Stimulated activated CD4-positive, alpha-beta T cell treated with anti-CD3 and anti-CD28 coated beads, TNF-alpha, amount 100 ng/mL, for 24 hours (primary cell): ENCODE measurements around the gene CUL1.
"Not testable (repeated sequence)": the region's sequence is repeated elsewhere in the genome, so short reads cannot be mapped to it uniquely, and the experiment has no call there.

Source experiments
- DNase-seq, 3 experiments: peaks; one replicate each; pipeline ENCODE4 v3.0.0-alpha.2; 2020; ENCODE audit warnings: low read depth in 3 of 3

CUL1 gene

DNA sequence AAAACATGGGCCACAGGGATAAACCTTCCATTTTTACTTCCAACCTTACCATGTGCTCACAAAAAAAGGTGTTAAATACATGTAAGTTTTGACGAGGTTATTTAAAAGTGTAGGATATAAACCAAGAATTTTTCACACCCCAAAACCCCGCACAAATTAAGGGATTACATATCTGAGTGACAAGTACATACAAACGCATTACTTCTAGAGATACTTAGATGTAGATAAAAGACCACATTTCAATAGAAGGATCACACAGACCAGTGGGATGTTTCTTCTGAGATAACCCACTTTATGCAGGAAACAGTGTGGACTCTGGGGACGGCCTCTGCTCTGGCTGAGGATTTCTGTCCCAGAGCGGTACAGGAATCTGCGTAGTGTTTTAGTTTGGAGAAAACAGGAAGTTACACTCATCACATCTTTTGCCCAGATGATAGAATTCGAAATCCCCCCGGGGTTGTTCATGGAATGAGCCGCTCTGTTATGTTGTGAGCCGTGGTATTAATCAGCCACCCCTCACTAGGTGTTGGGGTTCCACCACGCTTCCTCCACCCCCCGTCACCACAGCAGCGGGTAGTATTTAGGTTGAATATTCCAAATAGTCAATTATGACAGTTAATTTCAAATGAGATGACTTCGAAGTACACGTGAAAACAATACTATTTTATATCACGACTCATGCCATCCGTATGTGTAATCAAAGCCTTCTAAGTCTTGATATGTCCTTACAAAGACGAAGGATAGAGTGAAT lies 1.3 kb upstream of the CUL1 start:
- peak; percentile 35 to 67 (median 48) for DNase-seq

DNA sequence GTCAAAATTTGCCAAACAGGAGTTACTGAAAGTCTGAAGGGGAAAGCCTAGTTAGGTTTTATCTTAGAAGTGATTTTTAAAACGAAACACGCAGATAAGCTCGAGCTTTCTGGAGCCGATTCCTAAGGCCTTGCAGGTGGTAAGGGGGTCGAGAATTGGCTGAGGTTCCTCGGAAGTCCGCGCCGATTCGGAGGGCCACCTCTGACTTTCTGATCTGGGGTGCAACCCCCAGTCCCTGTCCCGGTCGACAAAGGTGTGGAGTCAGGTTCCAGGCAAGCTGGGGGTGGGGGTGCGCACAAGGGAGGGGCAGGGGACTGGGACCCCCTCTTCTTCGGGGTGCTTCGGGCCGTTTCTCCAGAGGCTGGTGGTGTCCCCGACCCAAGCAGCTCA lies 701 bp upstream of the CUL1 start:
- no peak for DNase-seq

DNA sequence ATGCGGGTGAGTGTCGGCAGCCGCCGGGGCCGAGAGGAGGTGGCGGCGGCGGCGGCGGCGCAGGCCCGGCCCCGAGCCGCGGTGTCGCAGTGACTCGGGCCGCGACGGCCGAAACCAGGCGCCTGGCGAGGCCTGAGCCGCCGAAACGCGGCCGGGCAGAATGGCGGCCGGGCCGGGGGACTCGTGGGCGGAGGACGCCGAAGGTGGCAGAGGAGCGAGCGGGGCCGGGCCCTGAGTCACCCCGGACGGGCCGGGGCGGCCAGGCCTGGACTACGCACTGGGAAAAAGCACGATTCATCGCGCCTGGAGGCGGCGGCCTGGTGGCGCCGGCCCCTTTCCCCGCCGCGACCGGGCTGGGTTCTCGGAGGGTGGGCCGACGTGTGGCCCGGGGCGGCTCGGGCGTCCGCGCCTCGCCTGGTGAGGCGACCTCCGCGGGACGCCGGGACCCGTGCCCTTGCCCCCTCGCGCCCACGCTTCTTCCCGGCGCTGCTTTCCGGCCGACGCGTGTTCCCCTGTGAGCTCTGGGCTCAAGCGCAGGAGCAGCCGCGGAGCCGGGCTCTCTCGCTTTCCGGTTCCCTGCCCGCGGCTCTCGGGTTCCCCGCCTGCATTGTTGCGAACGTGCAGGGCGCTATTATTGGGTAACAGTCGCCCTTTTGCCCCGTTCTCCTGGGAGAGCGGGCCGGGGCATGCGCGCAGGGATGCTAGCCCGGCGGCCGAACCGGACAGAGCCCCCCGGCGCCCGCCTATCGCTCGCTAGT lies 500 bp downstream of the CUL1 start:
- DNase-seq: peak; percentile 24 to 60 (median 31)

DNA sequence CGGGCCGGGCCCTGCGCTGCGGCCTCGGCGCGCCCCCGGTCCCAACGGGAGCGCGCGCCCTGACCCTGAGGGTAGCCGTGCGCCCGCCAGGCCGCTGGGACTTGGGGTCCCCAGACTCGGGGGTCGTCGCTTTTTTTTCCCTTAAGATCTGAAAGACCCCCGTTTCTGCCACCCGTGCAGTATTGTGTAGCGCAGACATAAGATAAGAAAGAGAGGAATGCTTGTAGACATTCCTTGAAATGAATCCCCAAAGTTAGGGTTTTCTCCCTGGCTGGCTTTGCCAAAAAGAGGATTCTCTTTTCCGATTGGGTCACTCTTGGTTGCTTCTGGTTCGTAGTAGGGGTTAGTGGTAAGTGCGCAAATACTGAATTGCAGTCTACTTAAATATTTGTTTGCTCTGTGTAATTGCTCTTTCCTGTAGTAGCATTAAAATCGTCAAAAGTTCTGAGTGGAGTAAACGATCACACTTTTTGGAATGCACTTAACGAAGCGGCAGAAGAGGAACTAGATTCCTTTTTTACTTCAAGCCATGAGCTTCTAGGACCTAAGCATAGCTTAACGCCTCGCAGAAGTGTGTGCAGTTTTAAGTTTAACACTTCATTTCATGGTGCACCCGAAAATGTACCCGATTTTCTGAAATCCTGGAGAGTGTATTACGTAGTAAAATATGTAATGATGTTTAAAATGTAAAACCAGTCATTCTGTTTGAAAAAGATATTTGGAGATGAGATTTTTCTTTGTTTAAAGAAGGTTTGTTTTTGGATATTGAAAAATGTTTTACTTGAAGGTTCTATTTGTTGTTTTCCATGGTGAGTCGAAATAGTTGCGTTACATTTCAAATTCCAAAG lies 1.3 kb downstream of the CUL1 start:
- DNase-seq: peak in 1 of 3 experiments; percentile 6

DNA sequence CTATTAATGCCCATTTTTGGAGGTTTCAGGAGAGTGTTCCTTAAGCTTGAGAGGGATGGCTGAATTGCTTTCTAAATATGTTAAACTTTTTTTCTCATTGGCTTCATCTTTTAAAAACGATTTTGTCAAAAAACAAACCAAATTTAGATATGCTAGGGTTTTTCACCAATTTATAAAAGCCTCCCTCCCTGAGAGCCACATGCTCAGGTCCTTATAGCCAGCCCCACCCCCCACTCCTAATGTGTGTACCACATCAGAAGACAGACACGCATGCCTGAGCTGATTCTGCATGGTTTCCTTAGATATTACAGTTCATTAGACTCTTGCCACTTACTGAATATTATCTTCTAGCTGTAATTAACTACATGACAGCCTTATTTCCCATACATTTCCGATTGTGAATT lies 2.0 kb downstream of the CUL1 start:
- peak in 2 of 3 experiments; percentile 28 to 48 for DNase-seq

DNA sequence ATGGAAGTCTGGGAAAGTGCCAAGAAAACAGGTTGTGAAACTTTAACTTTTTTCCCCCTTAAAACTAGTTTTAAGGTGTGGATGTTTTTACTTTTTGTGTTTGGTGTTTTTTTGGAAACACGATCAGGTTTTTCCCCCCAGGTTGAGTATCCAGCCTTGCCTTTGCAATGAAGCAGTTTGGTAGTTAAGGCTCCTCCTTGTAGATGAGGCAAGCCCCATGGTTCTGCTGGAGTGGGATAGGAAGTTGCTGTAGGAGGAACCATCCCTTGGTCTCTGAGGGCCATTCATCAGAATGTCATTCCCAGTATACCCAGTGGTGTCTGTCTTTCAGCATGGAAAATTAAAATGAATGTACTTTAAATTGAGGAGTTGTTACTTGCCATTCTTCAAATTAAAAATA lies 2.7 kb downstream of the CUL1 start:
- no peak for DNase-seq

DNA sequence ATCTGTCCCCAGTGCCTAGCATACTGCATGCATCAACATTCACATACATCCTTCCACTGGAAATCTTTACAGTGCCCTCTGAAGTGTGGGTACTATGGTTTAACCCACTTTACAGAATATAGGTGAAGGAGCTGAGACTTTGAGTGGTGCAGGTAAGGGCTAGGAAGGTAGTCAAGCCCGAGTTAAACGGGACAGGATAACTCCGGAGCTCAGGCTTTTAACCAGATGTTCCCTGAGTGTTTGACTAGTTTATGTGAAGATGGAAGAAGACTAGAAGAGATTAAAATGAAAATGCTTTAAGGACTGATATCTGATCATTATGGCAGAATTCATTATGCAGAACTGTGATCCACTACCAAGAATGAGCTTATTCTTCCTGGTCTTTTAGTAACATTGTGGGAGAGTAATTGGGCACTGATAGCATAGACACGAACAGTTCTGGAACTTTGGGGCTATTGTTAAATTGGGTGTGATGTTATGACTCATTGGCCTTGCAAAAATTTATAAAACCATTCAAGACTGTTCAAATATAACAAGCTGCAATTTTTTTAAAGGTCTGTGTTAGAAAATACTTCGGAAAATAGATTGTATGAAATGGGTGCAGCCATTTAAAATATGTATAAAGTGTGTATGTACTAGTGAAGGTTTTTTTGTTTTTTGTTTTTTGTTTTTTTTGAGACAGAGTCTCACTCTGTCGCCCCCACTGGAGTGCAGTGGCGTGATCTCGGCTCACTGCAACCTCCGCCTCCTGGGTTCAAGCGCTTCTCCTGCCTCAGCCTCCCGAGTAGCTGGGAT lies 4.4 kb downstream of the CUL1 start:
- DNase-seq: no peak

DNA sequence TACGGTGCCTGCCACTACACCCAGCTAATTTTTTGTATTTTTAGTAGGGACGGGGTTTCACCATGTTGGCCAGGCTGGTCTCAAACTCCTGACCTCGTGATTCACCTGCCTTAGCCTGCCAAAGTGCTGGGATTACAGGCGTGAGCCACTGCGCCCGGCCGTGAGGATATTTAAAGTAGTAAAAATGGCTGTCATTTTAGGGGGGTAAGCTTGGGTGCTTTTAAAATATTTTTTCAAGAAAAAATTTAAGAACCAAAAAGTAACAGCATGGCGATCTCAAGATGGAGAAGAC lies 4.9 kb downstream of the CUL1 start:
- not testable (repeated sequence) for DNase-seq

DNA sequence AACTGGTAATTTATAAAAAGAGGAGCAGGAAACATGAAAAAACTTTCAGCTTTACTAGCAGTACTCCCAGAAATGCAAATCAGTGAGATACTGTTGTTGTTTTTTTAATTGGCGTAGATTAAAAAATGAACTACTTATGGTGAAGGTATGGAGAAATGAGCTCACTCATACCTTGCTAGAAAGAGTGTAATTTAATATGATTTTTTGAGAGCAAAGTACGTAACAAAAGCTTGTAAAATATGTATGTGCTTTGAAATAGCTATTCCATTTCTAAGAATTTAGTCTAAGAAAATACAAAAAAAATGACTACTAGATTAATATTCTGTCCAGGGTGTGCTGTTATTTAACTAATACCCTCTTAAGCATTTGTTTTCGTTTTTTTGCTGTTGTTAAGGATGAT lies 5.5 kb downstream of the CUL1 start:
- DNase-seq: no peak

DNA sequence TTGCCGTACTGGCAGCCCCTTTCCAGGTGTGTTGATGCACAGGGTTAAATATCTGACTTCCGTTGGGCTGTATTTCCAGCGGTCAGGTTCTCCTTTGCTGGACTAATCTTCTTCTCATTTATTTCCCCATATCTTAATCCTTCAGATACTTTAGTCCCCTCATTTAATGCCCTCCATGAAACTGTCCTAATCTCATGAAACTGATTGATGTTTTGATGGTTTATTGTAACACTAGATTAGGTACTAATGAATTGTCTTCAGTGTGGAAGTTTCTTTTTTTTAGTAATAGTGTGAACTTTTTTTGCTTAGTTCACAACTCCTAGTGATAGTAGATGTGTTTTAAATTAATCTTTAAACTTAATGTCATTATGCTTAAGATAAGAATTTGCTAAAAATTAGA lies 6.3 kb downstream of the CUL1 start:
- no peak for DNase-seq

DNA sequence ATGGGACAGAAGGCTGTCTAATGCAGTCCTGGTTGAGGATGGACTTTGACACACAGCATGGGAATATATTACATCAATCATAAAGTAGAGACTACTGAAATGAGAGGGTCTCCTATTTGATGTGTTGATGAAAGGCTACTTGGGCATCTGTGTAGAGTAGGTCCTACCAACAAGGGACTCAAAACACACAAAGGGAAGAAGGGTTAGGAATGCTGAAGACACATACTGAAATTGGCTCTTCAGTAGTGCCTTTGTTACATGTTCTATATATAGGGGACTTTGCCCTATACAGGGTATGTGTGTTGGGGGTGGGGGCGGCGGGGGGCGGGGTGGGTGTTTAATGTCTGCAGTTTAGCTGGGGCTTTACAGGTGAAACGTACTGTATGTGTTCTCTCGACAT lies 7.7 kb downstream of the CUL1 start:
- DNase-seq: no peak

DNA sequence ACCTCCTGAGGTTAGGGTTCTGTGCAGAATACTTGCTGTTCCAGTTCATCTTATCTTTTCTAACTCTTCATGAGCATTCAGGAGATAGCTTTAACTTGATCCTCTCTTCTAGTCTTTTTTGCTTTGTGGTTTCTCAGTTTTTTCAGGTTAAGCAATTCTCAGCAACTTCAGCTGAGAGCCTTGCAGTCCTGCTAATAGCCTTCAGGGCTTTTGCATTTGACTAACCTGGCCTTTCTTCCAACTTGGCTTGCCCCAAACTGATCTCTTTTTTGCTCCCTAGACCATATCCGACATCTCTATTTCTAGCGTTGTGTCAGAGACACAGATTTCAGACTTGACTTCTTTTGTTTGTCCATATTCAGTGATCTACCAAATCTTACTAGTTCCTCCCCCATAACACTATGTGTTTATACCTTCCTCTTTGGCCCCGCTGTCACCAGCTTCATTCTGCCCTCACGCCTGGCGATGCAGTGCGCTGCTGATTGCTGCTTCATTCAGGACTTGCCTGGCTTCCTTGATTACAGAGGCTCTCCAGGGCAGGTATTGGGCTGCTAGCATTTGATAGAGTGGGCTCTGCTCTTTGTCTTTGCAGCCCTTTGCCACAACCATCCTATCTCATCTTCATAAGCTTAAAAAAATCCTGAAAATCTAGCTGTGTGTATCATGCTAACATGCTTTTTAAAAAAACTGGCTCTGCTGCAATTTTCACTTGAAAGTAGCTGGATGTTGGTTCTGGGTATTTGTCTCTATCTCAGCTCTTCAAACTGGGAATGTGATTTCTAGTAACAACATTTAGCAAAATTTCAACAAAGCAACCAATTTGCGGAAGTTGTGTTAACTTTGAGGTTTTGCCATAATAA lies 9.6 kb downstream of the CUL1 start:
- no peak for DNase-seq

DNA sequence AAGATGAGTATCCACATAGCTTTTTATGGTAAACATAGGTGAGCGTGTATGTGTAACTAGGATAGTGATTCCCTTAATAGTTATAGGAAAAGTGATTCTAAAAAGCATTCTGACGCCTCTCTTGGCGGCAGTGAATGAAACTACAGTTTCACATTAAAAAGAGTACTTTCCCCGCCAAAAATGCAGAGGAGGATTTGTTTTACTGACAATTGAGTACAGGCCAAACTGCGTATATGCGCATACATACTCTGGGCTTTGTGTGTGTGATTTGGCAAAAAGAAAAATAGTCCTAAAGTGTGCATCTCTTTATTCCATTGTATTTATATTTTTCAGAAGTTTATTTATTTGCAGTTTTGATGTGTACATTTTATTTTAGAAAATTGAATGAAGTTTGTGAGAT lies 10.3 kb downstream of the CUL1 start:
- no peak for DNase-seq

DNA sequence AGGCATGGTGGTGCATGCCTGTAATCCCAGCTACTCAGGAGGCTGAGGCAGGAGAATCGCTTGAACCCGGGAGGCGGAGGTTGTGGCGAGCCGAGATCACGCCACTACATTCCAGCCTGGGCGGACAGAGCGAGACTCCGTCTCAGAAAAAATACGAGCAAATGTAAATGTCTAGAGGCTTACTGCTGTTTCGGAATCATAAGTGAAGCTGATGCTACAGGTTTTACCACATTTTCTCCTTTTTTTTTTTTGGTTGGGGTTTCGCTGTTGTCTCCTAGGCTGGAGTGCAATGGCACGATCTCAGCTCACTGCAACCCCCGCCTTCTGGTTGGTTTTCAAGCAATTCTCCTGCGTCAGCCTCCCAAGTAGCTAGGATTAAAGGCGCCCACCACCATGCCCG lies 11.7 kb downstream of the CUL1 start:
- not testable (repeated sequence) for DNase-seq

DNA sequence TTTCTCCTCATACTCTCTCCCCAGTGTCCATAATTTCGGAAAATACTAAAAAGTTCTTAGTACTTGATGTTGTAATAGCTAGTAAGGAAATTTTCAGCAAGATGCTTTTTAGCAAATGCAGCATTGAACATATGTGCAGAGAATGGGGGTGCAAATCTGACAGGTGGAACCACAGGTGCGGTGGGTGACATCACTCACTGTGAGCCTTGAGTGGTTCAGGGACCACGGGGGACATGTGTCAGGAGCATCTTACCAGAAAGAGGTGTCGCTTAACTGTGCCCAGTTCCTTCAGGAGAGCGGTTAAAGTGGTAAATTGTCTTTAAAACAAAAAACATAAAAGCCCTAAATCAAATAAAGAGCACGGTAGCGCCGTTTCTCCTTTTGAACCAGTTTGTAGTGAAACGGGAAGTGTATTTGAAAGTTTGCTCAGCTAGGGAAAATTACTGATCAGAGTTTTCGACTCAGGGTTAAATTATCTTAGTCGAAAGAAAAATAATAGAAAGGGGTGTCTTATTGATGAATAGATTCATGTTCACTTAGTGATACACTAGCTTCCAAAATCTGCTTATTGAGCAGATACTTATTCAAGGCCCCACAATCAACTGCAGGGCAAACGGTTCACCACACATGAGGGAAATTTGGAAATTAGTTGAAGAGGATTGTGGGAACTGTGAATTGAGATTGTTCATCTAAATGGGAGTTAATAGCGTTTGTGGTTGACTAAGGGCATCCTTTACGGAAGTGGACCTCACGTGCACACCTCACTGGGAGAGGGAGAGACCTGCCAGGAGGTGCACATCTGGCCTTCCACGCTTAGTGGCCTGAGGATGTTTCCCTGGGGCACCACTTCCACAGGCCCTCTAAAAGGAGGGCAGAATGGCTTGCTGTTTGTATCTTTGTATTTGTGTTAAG lies 12.7 kb downstream of the CUL1 start:
- no peak for DNase-seq

DNA sequence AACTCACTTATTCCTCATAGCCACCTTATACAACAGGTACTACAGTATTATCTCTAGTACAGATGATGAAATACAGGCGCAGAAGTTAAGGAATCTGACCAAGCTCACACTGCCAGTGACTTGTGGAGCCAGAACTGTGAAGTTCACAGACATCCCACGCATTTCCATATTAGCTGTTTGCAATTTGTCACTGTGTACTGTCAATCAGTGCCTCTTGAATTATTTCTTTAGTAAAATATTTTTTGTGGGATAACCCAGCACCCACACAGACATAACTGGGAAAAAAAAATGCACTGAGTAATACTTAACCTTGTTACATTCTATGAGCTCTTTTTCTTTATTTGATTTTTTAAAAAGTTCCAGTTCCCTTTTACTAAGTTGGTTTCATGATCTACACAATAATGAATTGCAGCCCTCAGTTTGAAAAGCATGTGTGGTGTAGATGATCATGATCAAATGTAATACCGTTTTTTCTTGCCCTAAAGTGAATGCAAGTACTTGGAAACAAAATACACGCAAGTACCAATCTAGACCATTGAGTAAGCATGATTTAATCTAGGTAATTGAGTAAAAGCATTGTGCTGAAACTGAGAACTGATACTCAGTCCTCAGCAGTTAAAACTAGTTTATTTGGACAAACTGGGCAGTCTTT lies 14.1 kb downstream of the CUL1 start:
- DNase-seq: no peak

DNA sequence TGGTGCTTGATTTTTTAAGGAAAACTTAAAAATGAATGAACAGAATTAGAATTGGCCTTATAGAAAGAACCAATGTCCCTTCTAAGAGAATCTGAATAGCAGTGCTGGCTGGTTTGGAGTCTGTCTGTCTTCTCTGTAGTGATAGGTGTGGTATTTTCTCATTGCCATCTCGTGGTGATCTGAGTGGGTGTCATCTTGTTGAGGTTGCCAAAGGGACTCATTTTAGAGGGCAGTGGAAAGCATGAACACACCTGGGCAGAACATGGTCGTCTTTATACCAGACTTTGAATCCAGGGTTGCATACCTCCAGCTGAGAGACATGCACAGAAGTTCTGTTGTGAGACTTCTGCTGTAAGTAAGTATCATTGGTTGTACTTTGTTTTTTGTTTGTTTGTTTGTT lies 15.8 kb downstream of the CUL1 start:
- no peak for DNase-seq

DNA sequence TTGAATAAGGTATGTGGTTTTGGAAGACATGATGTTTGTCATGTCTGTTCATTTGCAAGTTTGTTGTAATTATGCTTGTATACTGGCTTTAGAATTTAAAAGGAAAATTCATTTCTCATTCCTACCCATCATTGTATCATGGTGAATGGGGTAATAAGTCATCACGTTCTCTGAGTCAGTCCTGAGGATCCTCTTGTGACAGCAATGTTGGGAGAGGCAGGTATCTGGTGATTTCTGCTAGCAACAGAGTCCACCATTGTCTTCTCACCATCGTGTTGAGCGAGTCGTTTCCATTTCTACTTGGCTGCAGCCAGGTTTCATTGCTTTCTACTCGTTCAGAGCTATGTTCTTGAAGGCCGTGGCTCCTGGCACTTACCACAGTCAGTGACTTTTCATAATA lies 16.3 kb downstream of the CUL1 start:
- no peak for DNase-seq

DNA sequence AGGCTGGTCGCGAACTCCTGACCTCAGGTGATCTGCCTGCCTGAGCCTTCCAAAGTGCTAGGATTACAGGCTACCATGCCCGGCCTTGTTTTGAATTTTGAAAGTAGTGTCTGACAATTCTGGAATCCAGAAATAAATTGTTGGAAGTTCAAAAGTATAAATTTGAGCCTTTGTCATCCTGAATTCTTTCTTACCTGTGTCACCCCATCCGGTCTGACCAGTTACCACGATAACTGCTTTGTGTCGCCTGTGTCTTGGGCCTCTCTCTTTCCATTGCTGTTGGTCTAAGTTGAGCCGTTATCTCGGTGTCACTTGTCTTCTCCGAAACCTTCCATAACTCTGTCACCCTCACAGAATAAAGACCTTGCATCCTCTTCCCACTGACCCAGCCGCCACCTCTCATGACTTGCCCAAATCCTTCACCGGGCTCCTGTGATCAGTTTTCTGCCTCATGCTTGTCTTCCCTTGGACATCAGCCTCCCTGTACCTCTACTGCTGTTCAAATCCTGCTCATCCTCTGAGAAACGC lies 18.6 kb downstream of the CUL1 start:
- no peak for DNase-seq
